GM12874 (cell line): ENCODE data around the gene SLC46A1.

ENCODE experiments used
- CTCF ChIP-seq: IDR thresholded peaks from 2 replicates; pipeline ENCODE4 v1.5.1; 2011; ENCODE audit warnings: low read depth, mild to moderate bottlenecking, control low read depth, low read length, moderate library complexity; ENCODE audit not compliant: insufficient read depth

The SLC46A1 gene

GRCh38 chr17:28386391-28386790 lies 19.6 kb downstream of the SLC46A1 start:
- TF ChIP-seq CTCF, result no peak

GRCh38 chr17:28385406-28385805 lies 20.6 kb downstream of the SLC46A1 start:
- TF ChIP-seq CTCF, result no peak

GRCh38 chr17:28385037-28385400 lies 21.0 kb downstream of the SLC46A1 start:
- TF ChIP-seq CTCF, result no peak

GRCh38 chr17:28384281-28385036 lies 21.6 kb downstream of the SLC46A1 start:
- no peak for TF ChIP-seq CTCF

- TF ChIP-seq CTCF, result no peak
Measured at GRCh38 chr17:28381141-28381825, 24.7 kb downstream of the SLC46A1 start.

- TF ChIP-seq CTCF, result no peak
Measured at GRCh38 chr17:28379814-28380801, 25.9 kb downstream of the SLC46A1 start.

GRCh38 chr17:28372945-28373274 lies 33.1 kb downstream of the SLC46A1 start:
- TF ChIP-seq CTCF, result no peak
